Measurements from ENCODE around the gene GSG1L. TPM values are rescaled to one million over a fixed set of nuclear protein-coding genes. Genes with fewer than 3 reads are reported as not detected.
A peak's percentile ranks its signal among the peaks of the same experiment; 100 is the strongest.

GSG1L gene
- total and polyA plus RNA-seq, 9 of the 15 experiments (the other 6 are each of a cell fraction or from before 2014, with no cell fraction given), result not detected

GRCh38 chr16:27999687-28000086, 63.8 kb downstream of the GSG1L start (continued):
- no peak for TF ChIP-seq ZNF79 (CRISPR knock-in tag; IDR thresholded peaks at IDR 0.05; ENCODE audit: low read depth)
- TF ChIP-seq USF2 (CRISPR knock-in tag; IDR thresholded peaks at IDR 0.05), result peak; percentile 90
- no peak for TF ChIP-seq PATZ1 (CRISPR knock-in tag; IDR thresholded peaks at IDR 0.05; ENCODE audit: borderline replicate concordance)
- TF ChIP-seq IFI16 (CRISPR knock-in tag; IDR thresholded peaks at IDR 0.05), result no peak
- no peak for TF ChIP-seq FOSL1 (tag; conservative IDR thresholded peaks at IDR 0.05)
- no peak for TF ChIP-seq MCM7 (IDR thresholded peaks at IDR 0.05)
- TF ChIP-seq TOE1 (IDR thresholded peaks at IDR 0.05; ENCODE audit: borderline replicate concordance), result no peak
- no peak for TF ChIP-seq TOE1 (CRISPR knock-in tag; IDR thresholded peaks at IDR 0.05; ENCODE audit: borderline replicate concordance, low read depth)
- TF ChIP-seq NFYB (IDR thresholded peaks at IDR 0.05; ENCODE audit: extremely low read depth, insufficient read length), result peak; percentile 89
- TF ChIP-seq ZNF75A (CRISPR knock-in tag; IDR thresholded peaks at IDR 0.05), result no peak
- TF ChIP-seq CLOCK (CRISPR knock-in tag; IDR thresholded peaks at IDR 0.05; ENCODE audit: borderline replicate concordance), result no peak
- no peak for TF ChIP-seq CTCF (IDR thresholded peaks at IDR 0.05 in 2 of 3, conservative IDR thresholded peaks at IDR 0.05 in 1 of 3; ENCODE audit: insufficient read depth in 2 of 3, low read depth in 1 of 3, low read length in 3 of 3)
- no peak for TF ChIP-seq ZNF277 (CRISPR knock-in tag; IDR thresholded peaks at IDR 0.05; ENCODE audit: borderline replicate concordance)
- peak; percentile 52; the same call in 1 of the 2 replicates for TF ChIP-seq ZNF143 (CRISPR knock-in tag; IDR thresholded peaks at IDR 0.05)
- TF ChIP-seq USF1 (CRISPR knock-in tag; IDR thresholded peaks at IDR 0.05), result peak; percentile 85
- no peak for TF ChIP-seq FOXK2 (conservative IDR thresholded peaks at IDR 0.05 in 1 of 2, IDR thresholded peaks at IDR 0.05 in 1 of 2; ENCODE audit: low read depth in 2 of 2)
- no peak for TF ChIP-seq GATAD2B (IDR thresholded peaks at IDR 0.05; ENCODE audit: borderline replicate concordance)
- TF ChIP-seq CHD2 (IDR thresholded peaks at IDR 0.05; ENCODE audit: low read depth, low read length), result no peak
- TF ChIP-seq MTA3 (IDR thresholded peaks at IDR 0.05; ENCODE audit: borderline replicate concordance), result no peak
- no peak for TF ChIP-seq HDAC2 (IDR thresholded peaks at IDR 0.05)

Data from K562 (cell line).